Stimulated activated CD8-positive, alpha-beta memory T cell treated with anti-CD3 and anti-CD28 coated beads, Interleukin-2, amount 100 ng/mL, for 1 hour (primary cell): ENCODE measurements around the gene SAP30BP.

Source experiments
- DNase-seq, 2 donors: peaks; one replicate each; pipeline ENCODE4 v3.0.0-alpha.2; 2020; ENCODE audit warnings: low read depth in 2 of 2

SAP30BP gene

DNA sequence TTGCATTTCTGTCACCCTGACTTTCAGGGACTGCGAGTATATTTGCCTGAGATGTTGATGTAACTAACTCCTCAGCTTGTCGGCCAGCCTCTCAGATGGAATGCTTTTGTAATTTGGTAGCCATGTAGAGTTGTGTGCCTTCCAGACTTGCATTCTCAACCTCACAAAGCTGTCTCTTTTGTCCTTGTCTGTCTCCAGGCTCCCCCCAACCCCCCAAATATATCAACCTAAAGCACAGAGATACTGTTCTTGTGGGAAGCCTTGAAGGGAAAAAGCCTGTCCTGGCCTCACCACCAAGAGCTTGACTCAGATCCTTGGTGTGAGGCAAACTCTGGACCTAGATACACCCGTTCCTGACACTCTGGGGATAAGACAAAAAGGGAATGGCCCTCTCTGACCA is 18.4 kb downstream of the SAP30BP start:
- DNase-seq = no peak

DNA sequence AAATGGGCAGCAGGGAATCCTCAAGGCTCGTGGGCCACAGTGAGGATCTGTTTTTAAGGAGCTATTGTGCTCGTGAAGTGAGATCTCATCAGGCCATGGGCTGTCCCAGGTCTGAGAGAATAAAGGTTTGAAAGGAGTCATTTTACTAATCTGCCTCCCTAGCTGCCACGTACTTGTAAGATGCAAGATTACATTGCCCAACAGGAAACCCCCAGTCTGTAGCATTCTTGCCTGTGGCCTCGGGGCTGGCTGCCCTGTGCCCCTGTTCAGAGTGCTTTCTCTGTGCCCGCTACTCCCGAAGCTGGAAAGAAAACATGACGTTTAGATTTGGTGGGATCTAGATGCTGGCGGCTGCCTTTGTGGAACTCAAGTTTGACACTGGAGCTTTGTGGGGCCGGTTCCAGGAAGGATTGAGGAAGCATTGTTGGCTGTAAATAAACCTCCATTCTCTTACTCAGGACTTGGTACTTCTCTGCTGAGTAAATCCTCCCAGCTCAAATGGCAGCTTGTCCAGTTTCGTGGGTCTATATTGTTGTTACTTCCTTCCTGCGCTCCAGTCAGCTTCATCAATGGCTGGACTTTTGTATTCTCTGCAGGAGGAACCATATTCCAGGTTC is 21.2 kb downstream of the SAP30BP start:
- no peak for DNase-seq

DNA sequence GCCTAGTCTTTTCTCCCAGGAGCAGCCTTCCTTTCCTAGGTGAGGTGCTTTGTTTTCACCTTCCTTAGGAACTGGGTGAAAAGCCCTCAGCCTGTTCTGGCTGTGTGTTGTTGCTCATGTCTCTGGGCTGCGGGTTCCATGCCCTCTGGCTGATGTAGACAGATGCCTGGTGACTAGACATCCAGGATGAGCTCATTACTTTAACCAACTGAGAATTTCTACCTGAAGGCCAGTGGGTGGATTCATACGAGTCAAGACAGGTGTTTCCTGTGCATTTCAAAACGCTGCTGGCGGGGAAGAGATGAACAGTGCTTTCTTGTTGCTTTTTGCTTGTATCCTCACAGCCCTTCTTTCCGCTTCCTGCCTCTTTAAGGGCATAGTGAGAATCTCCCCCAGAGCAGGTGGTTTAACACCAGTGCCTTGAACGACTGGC is 22.3 kb downstream of the SAP30BP start:
- DNase-seq = no peak

DNA sequence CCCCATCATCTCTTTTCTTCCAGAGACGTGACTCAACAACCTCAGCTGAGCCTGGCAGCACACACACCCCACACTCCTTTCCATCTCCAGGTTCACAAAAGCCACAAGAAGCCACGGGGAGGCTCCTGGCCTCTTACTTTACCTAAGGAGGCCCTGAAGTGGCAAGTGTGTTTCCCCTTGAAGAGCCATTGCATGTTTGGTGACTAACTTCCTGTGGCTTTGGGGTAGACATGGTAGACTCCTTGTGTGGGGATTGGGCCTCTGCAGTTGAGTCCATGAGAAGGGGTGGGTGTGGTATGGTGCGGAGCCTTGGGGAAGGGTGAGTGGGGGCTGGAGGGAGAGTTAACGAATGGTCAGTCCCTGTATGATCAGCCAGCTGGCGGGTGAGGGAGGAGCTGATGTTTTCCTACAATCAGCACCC is 24.2 kb downstream of the SAP30BP start:
- no peak for DNase-seq

DNA sequence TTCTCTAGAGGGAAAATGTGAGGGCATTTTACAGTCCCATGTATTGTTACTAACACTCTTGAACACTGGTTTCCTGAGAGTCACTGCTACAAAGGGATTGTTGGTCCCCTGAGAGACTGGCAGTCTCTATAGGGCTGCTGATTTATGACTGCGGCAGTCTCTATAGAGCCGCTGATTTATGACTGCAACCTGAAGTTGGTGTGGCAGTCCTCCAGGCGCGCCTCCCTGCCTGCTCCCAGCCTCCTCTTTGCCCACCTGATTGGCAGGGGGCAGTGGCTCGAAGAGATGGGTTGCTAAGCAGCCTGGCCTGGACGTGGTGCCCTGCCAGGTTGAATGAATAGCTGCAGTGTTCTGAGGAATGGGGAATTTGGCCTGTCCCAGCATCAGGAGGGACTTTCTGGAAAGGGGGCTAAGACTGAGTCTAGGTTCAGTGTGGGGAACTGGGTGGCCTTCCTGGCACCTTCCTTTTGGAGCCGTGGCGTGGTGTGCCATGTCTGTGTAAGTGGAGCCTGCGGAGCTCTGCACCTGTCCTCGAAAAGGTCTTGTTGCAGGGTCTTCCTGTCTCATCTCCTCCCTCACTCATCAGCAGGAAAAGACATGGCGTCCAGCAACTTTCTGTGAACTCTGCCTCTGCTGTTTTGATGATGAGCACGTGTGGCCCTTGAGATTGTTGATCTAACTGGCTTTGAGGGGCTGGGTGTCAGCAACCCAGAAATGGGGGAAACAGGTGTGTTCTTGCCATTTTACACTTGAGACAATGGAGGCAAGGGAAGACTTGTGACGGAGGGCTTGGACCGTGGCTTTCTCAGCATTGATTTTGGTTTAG is 24.9 kb downstream of the SAP30BP start:
- no peak for DNase-seq

DNA sequence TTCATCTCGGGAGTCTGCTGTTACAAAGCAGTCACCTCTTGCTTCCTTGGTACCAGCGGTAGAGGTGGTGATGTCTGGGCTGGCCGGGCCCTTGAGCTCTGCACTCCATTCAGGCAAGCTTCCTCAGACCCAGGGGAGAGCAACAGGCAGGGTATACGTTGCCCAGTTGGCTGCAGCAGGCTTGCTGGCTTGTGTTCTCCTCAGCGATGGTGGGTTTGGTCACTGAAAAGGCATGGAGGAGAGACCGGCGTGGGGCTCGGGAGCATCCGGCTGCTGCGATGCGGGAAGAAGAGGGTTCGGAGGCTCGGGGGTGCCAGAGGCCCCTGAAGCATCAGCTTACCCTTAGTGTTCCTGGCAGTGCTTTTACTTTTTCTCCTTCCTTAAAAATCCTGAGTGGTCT is 25.8 kb downstream of the SAP30BP start:
- DNase-seq = no peak

DNA sequence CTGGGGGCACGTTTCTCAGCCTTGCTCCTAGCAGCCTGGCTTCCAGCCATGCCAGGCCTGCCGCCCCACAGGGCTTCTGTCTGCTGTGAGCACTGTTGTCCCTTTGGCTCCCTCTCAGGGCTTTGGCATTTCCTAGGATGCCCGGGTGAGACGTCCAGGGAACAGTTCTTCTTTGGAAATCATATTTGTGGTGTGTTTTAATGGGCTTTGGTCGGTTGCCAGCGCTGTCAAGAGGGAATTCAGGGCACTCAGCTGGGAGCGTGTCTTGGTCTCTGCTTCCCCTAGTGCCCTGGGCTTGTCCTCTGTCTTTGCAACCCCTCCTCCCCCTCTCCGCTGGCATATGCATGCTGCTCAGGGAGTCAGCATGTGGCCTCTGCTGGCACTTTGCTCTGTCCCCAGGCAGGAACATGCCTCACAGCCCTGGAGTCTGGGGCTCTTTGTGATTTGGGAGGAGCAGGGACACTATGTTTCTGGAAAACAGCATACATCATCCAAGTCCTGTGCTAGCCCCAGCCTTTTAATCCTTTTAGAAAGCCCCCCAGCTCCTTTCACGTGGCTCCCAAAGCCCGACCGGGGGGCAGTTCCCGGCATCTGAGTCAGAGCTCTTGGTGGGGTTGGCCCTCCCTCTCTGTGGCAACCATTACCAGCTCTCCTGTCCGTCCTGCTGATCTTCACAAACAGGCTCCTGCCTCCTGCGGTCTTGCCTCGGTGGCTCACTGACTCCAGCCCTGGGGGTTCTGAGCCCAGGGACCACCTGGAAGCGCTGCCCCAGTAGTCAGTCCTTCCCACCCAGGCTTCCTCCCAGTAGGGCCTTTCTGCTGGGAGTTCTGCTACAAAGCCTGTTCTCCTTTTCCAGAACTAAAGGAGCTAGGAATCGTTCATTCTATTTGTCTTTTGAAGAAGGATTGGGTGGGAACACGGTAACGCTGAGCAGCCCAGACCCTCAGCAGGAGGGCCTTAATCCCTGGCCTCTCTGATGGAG is 26.7 kb downstream of the SAP30BP start:
- DNase-seq = no peak

DNA sequence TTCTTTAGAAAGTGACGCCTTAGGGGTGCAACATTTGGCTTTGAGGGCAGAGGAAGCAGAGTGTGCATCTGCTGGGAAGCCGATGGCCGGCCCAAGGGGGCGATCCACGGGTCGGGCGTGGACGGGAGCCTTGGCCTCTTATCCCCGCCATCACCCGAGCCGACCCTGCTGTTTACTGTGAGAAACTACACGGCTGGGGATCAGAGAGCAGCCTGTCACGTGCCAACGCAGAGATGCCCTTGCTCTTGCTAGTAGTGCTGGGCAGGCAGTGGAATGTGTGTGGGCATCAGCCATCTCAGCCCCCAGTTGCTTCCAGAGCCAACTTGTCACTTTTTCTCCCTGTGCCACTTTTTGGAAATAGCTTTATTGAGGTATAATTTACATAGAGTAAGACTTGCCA is 27.4 kb downstream of the SAP30BP start:
- no peak for DNase-seq

DNA sequence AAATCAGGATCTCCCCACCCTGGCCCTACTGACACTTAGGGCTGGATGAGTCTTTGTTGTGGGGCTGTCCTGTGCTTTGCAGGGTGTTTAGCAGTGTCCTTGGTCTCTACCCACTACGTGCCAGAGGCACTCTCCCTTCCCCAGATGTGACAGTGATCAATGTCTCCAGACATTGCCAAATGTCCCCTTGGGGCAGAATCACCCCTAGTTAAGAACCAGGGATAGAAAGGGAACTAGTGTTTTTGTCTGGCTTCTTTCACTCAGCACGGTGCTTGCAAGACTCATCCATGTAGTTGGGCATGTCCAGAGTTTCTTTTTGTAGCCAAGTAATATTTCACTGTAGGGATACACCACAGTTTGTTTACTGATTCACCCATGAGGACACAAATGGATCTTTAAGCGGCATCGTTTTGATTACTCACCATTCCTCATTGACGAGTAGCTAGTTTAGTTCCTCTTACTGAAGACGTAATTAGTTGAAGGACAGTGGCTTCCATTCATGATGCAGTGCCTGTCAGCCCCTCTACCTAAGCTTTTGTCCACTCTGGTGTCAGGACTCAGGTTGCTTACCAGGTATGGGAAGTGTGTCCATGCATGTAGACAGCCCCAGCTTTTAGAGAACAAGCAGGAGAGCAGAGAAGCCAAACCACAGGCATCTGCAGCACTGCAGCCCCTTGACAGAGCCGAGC is 28.1 kb downstream of the SAP30BP start:
- no peak for DNase-seq

DNA sequence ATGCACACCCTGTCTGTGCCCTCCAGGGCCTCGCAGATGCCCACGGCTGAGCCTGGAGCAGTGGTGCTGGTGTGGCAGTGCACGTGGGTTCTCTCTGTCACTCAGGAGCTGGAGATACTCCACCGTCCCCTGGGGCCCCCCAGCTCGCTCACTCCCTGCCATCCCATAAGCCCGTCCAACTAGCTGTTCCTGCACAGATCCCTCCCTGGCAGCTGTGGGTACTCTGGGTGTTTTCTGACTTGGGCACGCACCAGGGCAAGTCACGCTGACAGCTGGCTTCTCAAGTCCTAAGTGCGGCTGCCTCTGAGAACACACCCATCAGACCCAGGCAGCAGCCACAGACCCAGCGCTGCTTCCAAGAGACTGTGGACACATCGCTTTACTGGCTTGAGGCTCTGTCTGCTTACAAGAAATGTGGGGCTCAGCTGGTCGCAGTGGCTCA is 28.7 kb downstream of the SAP30BP start:
- DNase-seq = no peak

DNA sequence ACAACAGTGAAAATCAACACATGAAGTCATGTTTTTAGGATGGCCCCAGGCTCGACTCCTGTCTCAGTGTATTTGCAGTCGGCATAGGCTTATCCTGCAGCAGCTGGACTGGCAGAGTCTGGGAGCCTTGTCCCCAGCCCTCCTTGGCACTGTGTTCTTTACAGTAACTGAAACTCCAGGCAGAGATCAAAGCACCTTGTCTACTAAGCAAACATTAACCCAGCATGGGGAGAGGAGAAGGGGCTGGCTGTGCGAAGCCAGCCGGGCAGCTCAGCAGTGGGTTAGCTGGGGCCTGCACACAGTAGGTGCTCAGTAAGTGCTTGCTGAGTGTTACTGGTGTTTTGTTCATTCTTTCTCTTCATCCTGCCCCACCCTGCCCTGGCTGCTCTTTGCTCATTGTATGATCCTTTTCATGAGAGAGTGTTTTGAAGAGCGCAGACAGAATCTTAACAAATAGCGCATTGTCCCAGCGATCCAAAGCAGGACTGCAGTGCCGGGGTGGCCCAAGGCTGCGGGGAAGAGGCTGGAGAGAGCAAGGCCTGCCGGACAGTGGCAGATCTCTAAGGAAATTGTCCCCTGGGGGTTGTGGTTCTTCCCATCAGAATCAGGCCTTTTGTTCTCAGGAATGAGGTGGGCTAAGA is 30.6 kb downstream of the SAP30BP start:
- no peak for DNase-seq

DNA sequence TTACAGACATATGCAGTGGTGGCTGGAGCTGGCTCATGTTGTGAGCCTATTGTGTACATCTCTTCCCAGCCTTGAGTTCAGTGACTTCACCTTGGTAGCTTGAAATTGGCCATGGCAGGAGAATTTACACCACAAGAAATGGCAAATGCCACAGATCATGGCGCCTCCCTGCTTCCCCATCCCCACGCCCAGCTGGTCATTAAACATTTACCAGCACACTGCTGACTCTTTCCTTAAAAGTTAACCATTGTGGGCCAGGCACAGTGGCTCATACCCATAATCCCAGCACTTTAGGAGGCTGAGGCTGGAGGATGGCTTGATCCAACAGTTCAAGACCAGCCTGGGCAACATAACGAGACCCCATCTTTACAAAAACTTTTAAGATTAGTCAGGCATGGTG is 31.5 kb downstream of the SAP30BP start:
- no peak for DNase-seq

DNA sequence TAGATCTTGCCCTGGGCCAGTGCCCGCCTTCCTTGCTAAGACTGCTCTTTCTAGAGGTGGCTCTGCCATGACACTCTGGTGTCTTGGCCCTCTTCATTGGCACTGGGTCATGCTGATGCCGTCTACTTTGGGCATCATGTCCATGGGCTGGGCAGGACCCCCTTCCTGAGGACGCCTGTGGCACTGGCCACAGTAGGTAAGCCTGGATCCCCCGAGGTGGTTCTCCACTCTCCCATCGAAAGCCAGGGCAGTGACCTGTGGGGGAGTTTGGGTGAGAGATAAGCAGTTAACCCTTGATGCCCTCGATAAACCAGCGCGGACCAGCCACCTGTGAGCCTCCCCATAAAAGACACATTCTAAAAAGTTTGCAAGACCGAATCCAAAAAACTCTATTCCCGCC is 34.1 kb downstream of the SAP30BP start:
- no peak for DNase-seq

DNA sequence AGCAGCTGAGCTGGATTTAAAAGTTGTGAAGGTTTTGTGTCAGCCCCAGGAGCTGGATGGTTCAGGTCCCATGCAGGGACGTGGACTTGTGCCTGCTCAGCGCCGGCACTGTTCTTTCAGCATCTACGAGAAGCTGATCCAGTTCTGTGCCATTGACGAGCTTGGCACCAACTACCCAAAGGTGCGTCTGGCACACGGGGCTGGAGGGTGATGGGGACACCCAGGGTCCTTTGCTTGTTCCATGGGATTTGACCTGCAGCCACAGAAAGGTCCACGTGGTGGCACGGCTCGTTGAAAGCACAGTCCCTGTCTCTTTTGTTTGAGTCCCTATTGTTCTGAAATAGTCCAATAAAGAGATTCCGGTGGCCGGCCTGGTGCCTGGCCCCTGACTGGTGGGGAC is 36.1 kb downstream of the SAP30BP start:
- no peak for DNase-seq

DNA sequence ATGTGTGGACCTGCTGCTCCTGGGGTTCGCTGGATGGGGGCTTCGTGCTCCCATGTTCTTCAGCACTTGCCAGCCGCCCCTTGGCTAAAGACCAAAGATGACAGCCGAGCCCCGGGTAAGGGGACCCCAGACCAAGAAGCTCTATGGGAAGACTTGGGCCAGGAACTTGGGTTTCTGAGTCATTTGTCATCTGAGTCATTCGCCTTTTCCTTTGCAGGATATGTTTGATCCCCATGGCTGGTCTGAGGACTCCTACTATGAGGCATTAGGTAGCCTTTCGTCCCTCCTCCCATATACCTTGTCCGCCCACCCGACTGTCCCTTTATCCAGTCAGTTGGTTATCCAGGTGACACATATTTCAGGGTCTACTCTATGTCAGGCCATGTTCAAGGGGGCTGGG is 36.5 kb downstream of the SAP30BP start:
- DNase-seq = no peak

DNA sequence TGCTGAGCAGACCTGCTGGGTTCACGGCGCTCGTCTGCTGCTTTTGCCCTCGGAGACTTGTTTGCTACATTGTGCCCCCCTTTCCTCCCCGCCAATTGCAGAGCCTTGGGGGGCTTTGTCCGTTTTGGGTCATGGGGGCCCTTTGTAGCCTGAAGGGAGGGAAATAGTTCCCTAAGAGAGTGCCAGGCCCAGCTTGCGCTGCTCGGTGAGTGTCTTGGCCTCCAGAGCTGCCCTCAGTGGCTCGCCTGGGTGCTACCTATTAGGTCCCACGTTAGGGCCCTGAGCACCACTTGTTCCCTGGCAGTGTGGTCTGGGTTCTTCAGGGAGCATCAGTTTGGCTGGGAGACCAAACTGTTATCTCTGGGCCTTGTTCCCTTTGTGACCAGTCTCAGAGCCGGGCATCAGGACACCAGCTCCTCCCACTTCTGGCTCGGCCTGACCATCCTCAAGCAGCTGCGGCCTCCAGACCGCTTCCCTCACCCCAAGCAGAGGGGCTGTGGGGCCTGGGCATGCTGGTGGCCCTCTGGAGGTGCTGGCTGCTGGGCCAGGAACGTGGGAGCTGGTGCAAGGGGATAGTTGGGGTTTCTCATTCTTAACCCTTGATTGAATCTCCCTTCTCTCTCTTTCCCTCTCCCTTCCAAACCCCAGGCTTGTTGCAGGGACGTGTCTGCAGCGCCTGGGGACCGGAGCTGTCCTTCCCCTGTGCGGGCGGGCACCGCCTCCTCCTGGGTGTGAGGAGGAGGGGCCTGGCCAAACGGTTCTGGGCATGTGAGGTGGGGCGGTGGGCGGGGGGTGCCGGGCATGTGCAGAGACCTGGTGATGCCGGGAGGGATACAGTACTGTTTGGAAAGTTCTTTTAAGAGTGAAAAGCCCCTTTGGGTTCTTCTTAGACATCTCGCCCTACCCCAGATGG is 38.1 kb downstream of the SAP30BP start:
- no peak for DNase-seq

DNA sequence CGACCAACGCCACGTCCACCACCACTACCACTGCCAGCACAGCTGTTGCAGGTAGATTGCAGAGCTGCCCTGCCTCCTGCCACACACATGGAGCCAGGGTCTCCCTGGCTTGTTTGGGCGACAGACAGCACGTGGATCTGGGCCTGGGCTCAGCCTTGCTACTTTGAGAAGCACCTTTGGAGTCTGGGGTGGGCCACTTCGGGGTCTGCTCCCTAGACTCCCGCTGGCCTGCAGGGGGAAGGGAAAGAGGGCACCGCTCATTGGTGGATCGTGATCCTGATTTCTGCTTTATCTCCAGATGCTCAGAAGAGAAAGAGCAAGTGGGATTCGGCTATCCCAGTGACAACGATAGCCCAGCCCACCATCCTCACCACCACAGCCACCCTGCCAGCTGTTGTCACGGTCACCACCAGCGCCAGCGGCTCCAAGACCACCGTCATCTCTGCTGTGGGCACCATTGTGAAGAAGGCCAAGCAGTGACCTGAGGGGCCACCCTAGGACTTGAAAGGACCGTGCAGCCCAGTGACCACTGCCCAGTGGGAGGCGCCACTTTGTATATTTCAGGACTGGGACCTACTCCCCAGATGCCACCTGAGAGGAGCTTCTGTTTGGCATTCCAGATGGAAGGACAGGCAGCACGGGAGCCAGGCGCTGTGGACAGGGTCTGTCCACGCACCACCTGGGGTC is 39.0 kb downstream of the SAP30BP start:
- DNase-seq = no peak

DNA sequence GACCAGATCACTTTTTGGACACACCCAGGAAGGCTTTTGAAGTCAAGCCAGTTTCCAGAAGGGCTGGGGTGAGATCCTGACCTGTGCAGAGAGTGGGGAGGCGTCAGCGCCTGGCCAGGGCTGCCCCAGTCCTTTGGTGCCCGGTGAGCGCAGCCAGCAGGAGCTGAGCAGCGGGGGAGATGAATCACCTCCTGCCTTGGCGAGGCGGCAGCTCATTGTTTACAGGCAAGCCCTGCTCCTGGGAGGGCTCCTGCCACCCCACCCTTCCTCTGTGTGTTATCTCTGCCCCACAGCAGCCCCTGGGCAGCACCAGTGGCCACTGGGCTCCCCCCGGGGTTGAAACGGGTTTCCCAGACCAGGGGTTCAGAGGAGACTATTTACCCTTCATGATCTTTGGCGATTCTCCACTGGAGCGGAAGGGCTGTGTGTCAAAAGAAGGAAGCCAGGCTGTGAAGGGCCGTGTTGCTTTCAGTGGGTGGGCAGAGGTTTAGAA is 40.0 kb downstream of the SAP30BP start:
- DNase-seq = no peak

DNA sequence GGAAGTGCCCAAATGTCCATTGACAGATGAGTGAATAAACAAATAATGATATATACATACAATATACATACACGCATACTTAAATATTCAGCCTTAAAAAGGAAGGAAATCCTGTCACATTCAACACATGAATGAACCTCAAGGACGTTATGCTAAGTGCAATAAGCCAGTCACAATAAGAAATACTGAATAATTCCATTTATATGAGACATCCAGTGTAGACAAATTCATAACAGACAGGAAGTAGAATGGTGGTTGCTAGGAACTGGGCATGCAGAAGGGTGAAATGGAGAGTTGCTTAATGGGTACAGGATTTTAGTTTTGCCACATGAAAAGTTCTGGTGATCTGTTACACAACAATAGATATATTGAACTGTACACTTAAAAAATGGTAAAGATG is 45.3 kb downstream of the SAP30BP start:
- DNase-seq = no peak
